CD14-positive monocyte (primary cell): ENCODE results near the gene OR2A7. TPM values are rescaled to one million over a fixed set of nuclear protein-coding genes. Genes with fewer than 3 reads are reported as not detected.
"Not testable (repeated sequence)": the region's sequence is repeated elsewhere in the genome, so short reads cannot be mapped to it uniquely, and the experiment has no call there.

Experiments
- DNase-seq, 3 donors: peaks; one replicate each; pipeline ENCODE4 v3.0.0-alpha.2; 2011 to 2022
- H2AFZ ChIP-seq: 2 replicates; pipeline ENCODE4 v1.6.0; 2012; ENCODE audit warnings: mild to moderate bottlenecking, low read depth, low read length, inconsistent platforms; ENCODE audit not compliant: insufficient read depth, poor library complexity, severe bottlenecking
- H3K27ac ChIP-seq, 2 donors: 1 replicate in 1 of 2; 2 replicates in 1 of 2; pipeline ENCODE4 v1.5.1; 2012 to 2013; ENCODE audit warnings: low read length in 2 of 2, control low read depth in 1 of 2, inconsistent platforms in 1 of 2, low read depth in 1 of 2, mild to moderate bottlenecking in 1 of 2
- H3K27me3 ChIP-seq, 2 donors: one replicate each; pipeline versions ENCODE4 v1.6.0 to v1.6.1; 2011 to 2013; ENCODE audit warnings: low read length in 2 of 2; ENCODE audit not compliant: control insufficient read depth in 2 of 2, insufficient read depth in 2 of 2
- H3K36me3 ChIP-seq, 2 donors: replicated peaks in 1 of 2; 1 replicate in 1 of 2; 2 replicates in 1 of 2; pipeline versions ENCODE4 v1.5.1 to v1.6.1; 2012 to 2013; ENCODE audit warnings: low read length in 2 of 2, control low read depth in 1 of 2, inconsistent platforms in 1 of 2, mild to moderate bottlenecking in 1 of 2; ENCODE audit not compliant: insufficient read depth in 2 of 2, control insufficient read depth in 1 of 2
- H3K4me1 ChIP-seq, 2 donors: 1 replicate in 1 of 2; 2 replicates in 1 of 2; pipeline versions ENCODE4 v1.5.1 to v1.6.1; 2012 to 2013; ENCODE audit warnings: low read length in 2 of 2, control low read depth in 1 of 2, inconsistent platforms in 1 of 2, mild to moderate bottlenecking in 1 of 2, moderate library complexity in 1 of 2; ENCODE audit not compliant: insufficient read depth in 2 of 2, control insufficient read depth in 1 of 2
- H3K4me2 ChIP-seq: replicated peaks from 2 replicates; pipeline ENCODE3; 2012; ENCODE audit warnings: low read length, moderate library complexity, mild to moderate bottlenecking; ENCODE audit not compliant: poor library complexity, severe bottlenecking; ENCODE audit errors: extremely low read depth
- H3K4me3 ChIP-seq, 3 experiments: fragments of 200-600 bp in 1 of 3; sonication (generic) in 1 of 3; replicated peaks in 1 of 3; 1 replicate in 2 of 3; 2 replicates in 1 of 3; pipeline ENCODE4 v1.5.1; 2011 to 2013; ENCODE audit warnings: low read length in 3 of 3, mild to moderate bottlenecking in 3 of 3, control low read depth in 2 of 3, low read depth in 2 of 3, inconsistent platforms in 1 of 3, moderate library complexity in 1 of 3
- H3K79me2 ChIP-seq: 2 replicates; pipeline ENCODE4 v1.6.0; 2012; ENCODE audit warnings: mild to moderate bottlenecking, control low read depth, inconsistent platforms, low read length, moderate library complexity; ENCODE audit not compliant: insufficient read depth
- H3K9ac ChIP-seq: 2 replicates; pipeline ENCODE4 v1.6.0; 2017; ENCODE audit warnings: low read length, mild to moderate bottlenecking; ENCODE audit not compliant: insufficient read depth, poor library complexity, severe bottlenecking
- H3K9me3 ChIP-seq, 2 donors: replicated peaks in 1 of 2; 1 replicate in 1 of 2; 2 replicates in 1 of 2; pipeline versions ENCODE4 v1.5.1 to v1.6.1; 2012 to 2013; ENCODE audit warnings: low read length in 2 of 2, control low read depth in 1 of 2; ENCODE audit not compliant: control insufficient read depth in 1 of 2, insufficient read depth in 1 of 2
- H4K20me1 ChIP-seq: 2 replicates; pipeline ENCODE4 v1.6.0; 2012; ENCODE audit warnings: mild to moderate bottlenecking, low read length, control low read depth, moderate library complexity; ENCODE audit not compliant: insufficient read depth
- H3K27ac Mint-ChIP-seq, 7 donors: one replicate each; pipeline ENCODE4 v1.8.0; 2020; ENCODE audit warnings: mild to moderate bottlenecking in 7 of 7, mixed read lengths in 7 of 7, moderate library complexity in 6 of 7, inconsistent platforms in 2 of 7
- H3K27me3 Mint-ChIP-seq, 3 donors: one replicate each; pipeline ENCODE4 v1.8.0; 2021 to 2022; ENCODE audit warnings: low read depth in 3 of 3, mild to moderate bottlenecking in 3 of 3, mixed read lengths in 3 of 3, moderate library complexity in 3 of 3, inconsistent platforms in 1 of 3
- H3K36me3 Mint-ChIP-seq, 2 donors: one replicate each; pipeline ENCODE4 v1.8.0; 2020; ENCODE audit warnings: mixed read lengths in 2 of 2, inconsistent platforms in 1 of 2, mild to moderate bottlenecking in 1 of 2
- H3K4me1 Mint-ChIP-seq: one replicate; pipeline ENCODE4 v1.8.0; 2020; ENCODE audit warnings: mild to moderate bottlenecking, mixed read lengths
- H3K4me3 Mint-ChIP-seq, 2 donors: one replicate each; pipeline ENCODE4 v1.8.0; 2020; ENCODE audit warnings: mild to moderate bottlenecking in 2 of 2, mixed read lengths in 2 of 2, moderate library complexity in 1 of 2
- H3K9me3 Mint-ChIP-seq, 7 donors: one replicate each; pipeline ENCODE4 v1.8.0; 2020 to 2022; ENCODE audit warnings: mixed read lengths in 7 of 7, mild to moderate bottlenecking in 6 of 7, moderate library complexity in 6 of 7, inconsistent platforms in 2 of 7
- WGBS: methylation state at CpG from one replicate; pipeline ENCODE4 v1.1.5; 2013; ENCODE audit warnings: missing lambda C conversion rate; ENCODE audit not compliant: insufficient coverage; 5-methylcytosine and 5-hydroxymethylcytosine counted together
- intact Hi-C, 2 donors: fragments of 100-400 bp; cut with micrococcal nuclease; formaldehyde crosslinking; loops; one replicate each; pipeline versions ENCODE4 v1.15.0 to v1.15.1; 2023
- polyA plus RNA-seq, 3 donors: library from polyadenylated mRNA; depleted of rRNA in 1 of 3; unstranded in 2 of 3; stranded (reverse) in 1 of 3; fragments of 300-500 nt in 2 of 3; fragments of >200 nt in 1 of 3; fragmentation: Illumina TruSeq in 2 of 3; gene quantifications; 1 replicate in 2 of 3; 2 replicates in 1 of 3; pipeline ENCODE4 v1.2.3, GENCODE V29; 2012 to 2021

The OR2A7 gene
- polyA plus RNA-seq, 3 donors, result not detected

- H3K36me3 Mint-ChIP-seq, H3K4me1 ChIP-seq, H3K27ac ChIP-seq, H3K4me3 Mint-ChIP-seq, H4K20me1 ChIP-seq, H3K27me3 ChIP-seq, H3K4me1 Mint-ChIP-seq, H2AFZ ChIP-seq, H3K9me3 ChIP-seq, intact Hi-C loops, H3K4me2 ChIP-seq, DNase-seq, H3K9ac ChIP-seq, H3K36me3 ChIP-seq, H3K79me2 ChIP-seq, H3K27me3 Mint-ChIP-seq, H3K27ac Mint-ChIP-seq, H3K4me3 ChIP-seq, H3K9me3 Mint-ChIP-seq: not testable (repeated sequence)
- WGBS, result no CpG with 5 or more reads among the region's 1 CpG
Measured at GRCh38 chr7:144218581-144218980, 46.0 kb downstream of the OR2A7 start.

- H3K9ac ChIP-seq, H3K27me3 ChIP-seq, intact Hi-C loops, H3K4me3 Mint-ChIP-seq, H3K4me2 ChIP-seq, H3K79me2 ChIP-seq, DNase-seq, H3K36me3 Mint-ChIP-seq, H3K9me3 Mint-ChIP-seq, H3K27ac Mint-ChIP-seq, H3K36me3 ChIP-seq, H4K20me1 ChIP-seq, H2AFZ ChIP-seq, H3K9me3 ChIP-seq, H3K4me3 ChIP-seq, H3K27me3 Mint-ChIP-seq, H3K4me1 Mint-ChIP-seq, H3K27ac ChIP-seq, H3K4me1 ChIP-seq: not testable (repeated sequence)
Measured at GRCh38 chr7:144217200-144217599, 47.4 kb downstream of the OR2A7 start.

Other genes starting within 250 kb of the OR2A7 start
- not detected for gene OR2A5, start 215.8 kb downstream of the OR2A7 start, polyA plus RNA-seq
- not detected for gene OR2A25, start 195.0 kb downstream of the OR2A7 start, polyA plus RNA-seq
- gene OR2A12, start 178.5 kb downstream of the OR2A7 start, polyA plus RNA-seq, result not detected
- gene OR2A2, start 155.2 kb downstream of the OR2A7 start, polyA plus RNA-seq, result not detected
- gene OR2A14, start 141.6 kb downstream of the OR2A7 start, polyA plus RNA-seq, result not detected
- not detected for gene CTAGE4, start 81.3 kb downstream of the OR2A7 start, polyA plus RNA-seq
- gene ARHGEF35, start 69.0 kb downstream of the OR2A7 start, polyA plus RNA-seq, result under 1 TPM; 0.05 to 0.64 (median 0.10) TPM
- not detected for gene OR2A42, start 25.2 kb downstream of the OR2A7 start, polyA plus RNA-seq
- not detected for gene CTAGE8, start 4.5 kb upstream of the OR2A7 start, polyA plus RNA-seq
- gene OR2A1, start 47.6 kb upstream of the OR2A7 start, polyA plus RNA-seq, result not detected
- under 1 TPM in 2 of 3 donors, not detected in 1; 0.04 to 0.11 TPM for gene ARHGEF5, start 90.6 kb upstream of the OR2A7 start, polyA plus RNA-seq
- gene NOBOX, start 138.9 kb upstream of the OR2A7 start, polyA plus RNA-seq, result not detected